ENCODE measurements around the gene SDF2. TPM values are rescaled to one million over a fixed set of nuclear protein-coding genes. Genes with fewer than 3 reads are reported as not detected.

Gene SDF2
- total and polyA plus RNA-seq, 9 of the 15 experiments (the other 6 are each of a cell fraction or from before 2014, with no cell fraction given), result 41.2 to 132 (median 65.6) TPM

GRCh38 chr17:28598799-28599310, 62.9 kb downstream of the SDF2 start, which contains the start of gene SPAG5 (continued):
- TF ChIP-seq E4F1 (CRISPR knock-in tag; IDR thresholded peaks at IDR 0.05; ENCODE audit: borderline replicate concordance) (no peak), ZFP36 (IDR thresholded peaks at IDR 0.05; ENCODE audit: low read depth, low read length, partially characterized antibody) (no peak), ESRRA (IDR thresholded peaks at IDR 0.05; ENCODE audit: borderline replicate concordance, low read depth) (no peak; the same call in 1 of the 2 replicates), ZNF764 (CRISPR knock-in tag; IDR thresholded peaks at IDR 0.05; ENCODE audit: low read depth) (no peak), MAFK (IDR thresholded peaks at IDR 0.05; ENCODE audit: low read length) (peak; percentile 56), PCBP1 (IDR thresholded peaks at IDR 0.05; ENCODE audit: low read depth, low read length, poor library complexity, severe bottlenecking) (no peak), ZBTB33 (CRISPR knock-in tag; IDR thresholded peaks at IDR 0.05) (no peak), ARNT (IDR thresholded peaks at IDR 0.05) (no peak), TFAP4 (CRISPR knock-in tag; IDR thresholded peaks at IDR 0.05; ENCODE audit: borderline replicate concordance) (peak; percentile 71; the same call in 1 of the 2 replicates), CBX5 (IDR thresholded peaks at IDR 0.05; ENCODE audit: borderline replicate concordance, low read depth) (no peak), NFIX (CRISPR knock-in tag; IDR thresholded peaks at IDR 0.05; ENCODE audit: low read depth) (no peak), RHOXF2B (CRISPR knock-in tag; conservative IDR thresholded peaks at IDR 0.05) (no peak), SMARCA4 (IDR thresholded peaks at IDR 0.05) (no peak), ZNF696 (CRISPR knock-in tag; conservative IDR thresholded peaks at IDR 0.05) (no peak), FOXP4 (CRISPR knock-in tag; IDR thresholded peaks at IDR 0.05; ENCODE audit: borderline replicate concordance) (no peak), ZBTB12 (CRISPR knock-in tag; IDR thresholded peaks at IDR 0.05) (no peak), ZNF224 (CRISPR knock-in tag; IDR thresholded peaks at IDR 0.05) (no peak), XRCC5 (IDR thresholded peaks at IDR 0.05; ENCODE audit: low read depth, low read length) (no peak), KLF16 (IDR thresholded peaks at IDR 0.05) (no peak), MXD1 (CRISPR knock-in tag; IDR thresholded peaks at IDR 0.05; ENCODE audit: borderline replicate concordance, poor library complexity, severe bottlenecking) (no peak)
